ENCODE results near the gene KRCC1. TPM values are rescaled to one million over a fixed set of nuclear protein-coding genes. Genes with fewer than 3 reads are reported as not detected.

KRCC1 gene
- polyA plus RNA-seq, 1 donor from 2014 or later = 26.6 TPM

DNA sequence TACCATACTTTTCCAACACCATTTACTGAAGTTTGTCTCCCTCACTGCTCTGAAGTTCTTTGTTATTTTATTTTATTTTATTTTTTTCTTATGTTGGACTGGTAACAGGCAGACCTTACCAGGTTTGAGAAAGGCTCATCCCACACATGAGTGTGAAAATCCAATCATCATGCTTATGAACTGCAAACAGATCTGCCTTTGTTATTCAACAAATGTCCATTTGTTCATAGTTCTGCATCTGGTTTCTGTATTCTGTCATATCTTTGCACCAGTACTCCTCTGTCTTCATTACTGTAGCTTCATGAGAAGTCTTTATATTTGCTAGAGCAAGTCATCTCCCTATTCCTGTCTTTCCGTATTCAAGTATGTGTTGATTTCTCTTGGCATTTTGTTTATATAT lies 44.6 kb downstream of the KRCC1 start:
- no peaks in the 10 kb centered on the region for H4K20me1 ChIP-seq (ENCODE audit: insufficient read depth)
- no peaks in the 10 kb centered on the region for H3K36me3 ChIP-seq (ENCODE audit: insufficient read depth, low read length)
- no peaks in the 10 kb centered on the region for H3K79me2 ChIP-seq (replicated peaks; ENCODE audit: insufficient read depth, low read length)
- H3F3A ChIP-seq (ENCODE audit: insufficient read depth, low read length, poor library complexity, severe bottlenecking) = no peaks in the 10 kb centered on the region
- H3K9me3 ChIP-seq (ENCODE audit: low read length) = no peaks in the 10 kb centered on the region
- no peaks in the 10 kb centered on the region for H3K9me2 ChIP-seq (ENCODE audit: insufficient read depth, low read length)
- no peak overlapping the region for H3K4me2 ChIP-seq (ENCODE audit: low read length)
- no peak overlapping the region for H3K27ac ChIP-seq (ENCODE audit: low read length)
- no peak overlapping the region for H2AFZ ChIP-seq (ENCODE audit: low read depth, low read length)
- no peaks in the 10 kb centered on the region for H3K27me3 ChIP-seq (ENCODE audit: insufficient read depth, low read depth, low read length)
- no peak for TF ChIP-seq POLR2AphosphoS5 (IDR thresholded peaks at IDR 0.05)
- no peak for TF ChIP-seq SMC3 (conservative IDR thresholded peaks at IDR 0.05; ENCODE audit: poor library complexity)
- H3K4me3 ChIP-seq (ENCODE audit: low read length) = no peak overlapping the region
- no peak overlapping the region for H3K9ac ChIP-seq (ENCODE audit: low read length)

DNA sequence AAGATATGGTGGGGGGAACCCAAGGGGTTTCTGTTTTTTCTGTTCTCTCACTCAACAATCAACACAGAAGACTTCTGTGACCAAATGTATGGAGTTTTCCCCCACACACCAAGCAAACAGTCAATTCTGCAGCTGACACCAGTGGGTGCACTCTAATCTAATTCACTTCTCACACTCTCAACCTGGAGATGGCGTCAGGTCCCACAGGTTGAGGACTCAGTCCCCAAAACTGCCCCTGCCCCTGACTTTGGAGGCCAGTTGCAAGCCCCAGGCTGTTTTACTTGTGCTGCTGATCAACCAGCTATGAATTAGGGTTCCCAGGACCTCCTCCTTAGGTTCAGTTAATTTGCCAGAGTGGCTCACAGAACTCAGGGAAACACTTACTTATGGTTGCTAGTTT lies 45.4 kb downstream of the KRCC1 start:
- no peaks in the 10 kb centered on the region for H3K9me2 ChIP-seq (ENCODE audit: insufficient read depth, low read length)
- H2AFZ ChIP-seq (ENCODE audit: low read depth, low read length) = no peak overlapping the region
- H3F3A ChIP-seq (ENCODE audit: insufficient read depth, low read length, poor library complexity, severe bottlenecking) = no peaks in the 10 kb centered on the region
- no peak overlapping the region for H3K27ac ChIP-seq (ENCODE audit: low read length)
- H3K4me2 ChIP-seq (ENCODE audit: low read length) = no peak overlapping the region
- H3K27me3 ChIP-seq (ENCODE audit: insufficient read depth, low read depth, low read length) = no peaks in the 10 kb centered on the region
- no peaks in the 10 kb centered on the region for H3K36me3 ChIP-seq (ENCODE audit: insufficient read depth, low read length)
- H3K9me3 ChIP-seq (ENCODE audit: low read length) = no peaks in the 10 kb centered on the region
- TF ChIP-seq, protein P1, sequence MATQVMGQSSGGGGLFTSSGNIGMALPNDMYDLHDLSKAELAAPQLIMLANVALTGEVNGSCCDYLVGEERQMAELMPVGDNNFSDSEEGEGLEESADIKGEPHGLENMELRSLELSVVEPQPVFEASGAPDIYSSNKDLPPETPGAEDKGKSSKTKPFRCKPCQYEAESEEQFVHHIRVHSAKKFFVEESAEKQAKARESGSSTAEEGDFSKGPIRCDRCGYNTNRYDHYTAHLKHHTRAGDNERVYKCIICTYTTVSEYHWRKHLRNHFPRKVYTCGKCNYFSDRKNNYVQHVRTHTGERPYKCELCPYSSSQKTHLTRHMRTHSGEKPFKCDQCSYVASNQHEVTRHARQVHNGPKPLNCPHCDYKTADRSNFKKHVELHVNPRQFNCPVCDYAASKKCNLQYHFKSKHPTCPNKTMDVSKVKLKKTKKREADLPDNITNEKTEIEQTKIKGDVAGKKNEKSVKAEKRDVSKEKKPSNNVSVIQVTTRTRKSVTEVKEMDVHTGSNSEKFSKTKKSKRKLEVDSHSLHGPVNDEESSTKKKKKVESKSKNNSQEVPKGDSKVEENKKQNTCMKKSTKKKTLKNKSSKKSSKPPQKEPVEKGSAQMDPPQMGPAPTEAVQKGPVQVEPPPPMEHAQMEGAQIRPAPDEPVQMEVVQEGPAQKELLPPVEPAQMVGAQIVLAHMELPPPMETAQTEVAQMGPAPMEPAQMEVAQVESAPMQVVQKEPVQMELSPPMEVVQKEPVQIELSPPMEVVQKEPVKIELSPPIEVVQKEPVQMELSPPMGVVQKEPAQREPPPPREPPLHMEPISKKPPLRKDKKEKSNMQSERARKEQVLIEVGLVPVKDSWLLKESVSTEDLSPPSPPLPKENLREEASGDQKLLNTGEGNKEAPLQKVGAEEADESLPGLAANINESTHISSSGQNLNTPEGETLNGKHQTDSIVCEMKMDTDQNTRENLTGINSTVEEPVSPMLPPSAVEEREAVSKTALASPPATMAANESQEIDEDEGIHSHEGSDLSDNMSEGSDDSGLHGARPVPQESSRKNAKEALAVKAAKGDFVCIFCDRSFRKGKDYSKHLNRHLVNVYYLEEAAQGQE (IDR thresholded peaks at IDR 0.05; ENCODE audit: borderline replicate concordance) = no peak
- TF ChIP-seq RAD21 (conservative IDR thresholded peaks at IDR 0.05) = no peak
- TF ChIP-seq, protein P2, sequence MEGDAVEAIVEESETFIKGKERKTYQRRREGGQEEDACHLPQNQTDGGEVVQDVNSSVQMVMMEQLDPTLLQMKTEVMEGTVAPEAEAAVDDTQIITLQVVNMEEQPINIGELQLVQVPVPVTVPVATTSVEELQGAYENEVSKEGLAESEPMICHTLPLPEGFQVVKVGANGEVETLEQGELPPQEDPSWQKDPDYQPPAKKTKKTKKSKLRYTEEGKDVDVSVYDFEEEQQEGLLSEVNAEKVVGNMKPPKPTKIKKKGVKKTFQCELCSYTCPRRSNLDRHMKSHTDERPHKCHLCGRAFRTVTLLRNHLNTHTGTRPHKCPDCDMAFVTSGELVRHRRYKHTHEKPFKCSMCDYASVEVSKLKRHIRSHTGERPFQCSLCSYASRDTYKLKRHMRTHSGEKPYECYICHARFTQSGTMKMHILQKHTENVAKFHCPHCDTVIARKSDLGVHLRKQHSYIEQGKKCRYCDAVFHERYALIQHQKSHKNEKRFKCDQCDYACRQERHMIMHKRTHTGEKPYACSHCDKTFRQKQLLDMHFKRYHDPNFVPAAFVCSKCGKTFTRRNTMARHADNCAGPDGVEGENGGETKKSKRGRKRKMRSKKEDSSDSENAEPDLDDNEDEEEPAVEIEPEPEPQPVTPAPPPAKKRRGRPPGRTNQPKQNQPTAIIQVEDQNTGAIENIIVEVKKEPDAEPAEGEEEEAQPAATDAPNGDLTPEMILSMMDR (IDR thresholded peaks at IDR 0.05; ENCODE audit: poor library complexity, severe bottlenecking) = no peak
- TF ChIP-seq POLR2AphosphoS5 (IDR thresholded peaks at IDR 0.05) = no peak
- no peak for TF ChIP-seq EZH2 (IDR thresholded peaks at IDR 0.05; ENCODE audit: borderline replicate concordance, insufficient read depth, low read length, poor library complexity, severe bottlenecking)
- TF ChIP-seq TAF1 (IDR thresholded peaks at IDR 0.05; ENCODE audit: low read depth) = no peak
- no peak for TF ChIP-seq EP300 (conservative IDR thresholded peaks at IDR 0.05; ENCODE audit: poor library complexity, severe bottlenecking)
- TF ChIP-seq SMC3 (conservative IDR thresholded peaks at IDR 0.05; ENCODE audit: poor library complexity) = no peak
- TF ChIP-seq MXI1 (conservative IDR thresholded peaks at IDR 0.05; ENCODE audit: poor library complexity, severe bottlenecking) = no peak
- no peak overlapping the region for H3K4me3 ChIP-seq (ENCODE audit: low read length)
- no peaks in the 10 kb centered on the region for H3K79me2 ChIP-seq (replicated peaks; ENCODE audit: insufficient read depth, low read length)
- H3K9ac ChIP-seq (ENCODE audit: low read length) = no peak overlapping the region
- no peaks in the 10 kb centered on the region for H4K20me1 ChIP-seq (ENCODE audit: insufficient read depth)
